GM23338 (cell line): Measurements from ENCODE around the gene ERMN. TPM values are rescaled to one million over a fixed set of nuclear protein-coding genes. Genes with fewer than 3 reads are reported as not detected.

Experiments
- CREB1 ChIP-seq: fragments of 250-450 bp; sonication (Bioruptor Pico); IDR thresholded peaks from 2 replicates; pipeline ENCODE4 v1.5.0; 2020; ENCODE audit warnings: low read depth, mild to moderate bottlenecking, moderate library complexity
- EZH2phosphoT487 ChIP-seq: fragments of 200-600 bp; sonication (generic); IDR thresholded peaks from one replicate; pipeline ENCODE4 v1.8.1; 2018; ENCODE audit warnings: antibody characterized with exemption; ENCODE audit not compliant: unreplicated experiment
- JUNB ChIP-seq: IDR thresholded peaks from one replicate; pipeline ENCODE4 v1.6.1; 2016; ENCODE audit warnings: antibody characterized with exemption; ENCODE audit not compliant: unreplicated experiment
- NANOG ChIP-seq: IDR thresholded peaks from 2 replicates; pipeline ENCODE4 v1.6.1; 2016; ENCODE audit warnings: antibody characterized with exemption, borderline replicate concordance
- POLR2AphosphoS5 ChIP-seq: IDR thresholded peaks from 2 replicates; pipeline ENCODE4 v1.6.1; 2016; ENCODE audit warnings: antibody characterized with exemption, low read depth
- REST ChIP-seq: IDR thresholded peaks from one replicate; pipeline ENCODE4 v1.6.1; 2018; ENCODE audit warnings: antibody characterized with exemption; ENCODE audit not compliant: unreplicated experiment
- STAT1 ChIP-seq: IDR thresholded peaks from one replicate; pipeline ENCODE4 v1.6.1; 2016; ENCODE audit warnings: antibody characterized with exemption; ENCODE audit not compliant: unreplicated experiment
- ZNF462 ChIP-seq: fragments of 250-450 bp; sonication (Bioruptor Pico); IDR thresholded peaks from 2 replicates; pipeline ENCODE4 v1.5.0; 2020; ENCODE audit warnings: mild to moderate bottlenecking, moderate library complexity
- polyA plus RNA-seq: library from polyadenylated mRNA; unstranded; fragments of >200 nt; fragmentation: Nextera tagmentation; extraction: Ambion mirVana; gene quantifications from 2 replicates; pipeline ENCODE4 v1.2.1, GENCODE V29; 2016
- total RNA-seq: library from RNA; depleted of rRNA; stranded (reverse); fragments of >200 nt; shearing (Covaris generic); gene quantifications from 2 replicates; pipeline ENCODE4 v1.2.3, GENCODE V29; 2014

Gene ERMN
- total and polyA plus RNA-seq, 2 experiments from 2014 or later = 0.35 to 0.44 TPM

GRCh38 chr2:157361526-157361925 is 35.9 kb upstream of the ERMN start (continued):
- no peak for TF ChIP-seq ZNF462
- TF ChIP-seq EZH2phosphoT487 = no peak
- TF ChIP-seq REST = no peak
- TF ChIP-seq POLR2AphosphoS5 = no peak
- TF ChIP-seq JUNB = no peak
- TF ChIP-seq NANOG = no peak
- no peak for TF ChIP-seq CREB1 (CRISPR knock-in tag)
- TF ChIP-seq STAT1 = no peak
